ENCODE measurements around the gene SMIM1.

GRCh38 chr1:3814065-3814464 is 41.5 kb downstream of the SMIM1 start:
- no peak for TF ChIP-seq EZH2 (IDR thresholded peaks at IDR 0.05; ENCODE audit: low read length)
- TF ChIP-seq CTCF (optimal IDR thresholded peaks at IDR 0.05 in 1 of 3, IDR thresholded peaks at IDR 0.05 in 1 of 3, conservative IDR thresholded peaks at IDR 0.05 in 1 of 3; ENCODE audit: extremely low read depth in 1 of 3, insufficient read depth in 2 of 3, low read length in 3 of 3): no peak
